HG03039 (cell line): Measurements from ENCODE around the gene ABCC1.
"Not testable (repeated sequence)": the region's sequence is repeated elsewhere in the genome, so short reads cannot be mapped to it uniquely, and the experiment has no call there.

Source experiments
- ATAC-seq: cut with Tn5 transposase; IDR thresholded peaks from one replicate; pipeline ENCODE4 v1.9.1; 2021; ENCODE audit warnings: mild to moderate bottlenecking, moderate library complexity; ENCODE audit not compliant: unreplicated experiment

The ABCC1 gene

GRCh38 chr16:16133943-16134604 is 184.7 kb downstream of the ABCC1 start:
- no peak for ATAC-seq

GRCh38 chr16:16136588-16136987 is 187.2 kb downstream of the ABCC1 start:
- no peak for ATAC-seq

DNA sequence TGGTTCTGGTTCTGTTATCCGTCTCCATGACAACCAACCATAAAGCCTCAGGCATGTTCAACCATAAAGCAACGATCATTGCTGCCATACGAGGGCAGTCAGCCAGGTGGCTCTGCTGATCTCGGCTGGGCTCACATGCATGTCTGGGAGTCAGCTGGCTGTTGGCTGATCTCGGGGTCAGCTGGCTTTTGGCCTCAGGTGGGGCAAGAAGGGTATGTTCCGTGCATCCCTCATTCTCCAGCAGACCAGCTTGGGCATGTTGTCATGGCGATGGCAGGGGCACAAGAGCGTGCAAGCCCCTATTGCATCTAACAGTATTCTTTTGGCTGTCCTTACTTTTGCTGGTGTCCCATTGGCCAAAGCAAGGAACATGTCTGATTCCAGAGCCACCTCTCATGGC is 187.7 kb downstream of the ABCC1 start:
- no peak for ATAC-seq

DNA sequence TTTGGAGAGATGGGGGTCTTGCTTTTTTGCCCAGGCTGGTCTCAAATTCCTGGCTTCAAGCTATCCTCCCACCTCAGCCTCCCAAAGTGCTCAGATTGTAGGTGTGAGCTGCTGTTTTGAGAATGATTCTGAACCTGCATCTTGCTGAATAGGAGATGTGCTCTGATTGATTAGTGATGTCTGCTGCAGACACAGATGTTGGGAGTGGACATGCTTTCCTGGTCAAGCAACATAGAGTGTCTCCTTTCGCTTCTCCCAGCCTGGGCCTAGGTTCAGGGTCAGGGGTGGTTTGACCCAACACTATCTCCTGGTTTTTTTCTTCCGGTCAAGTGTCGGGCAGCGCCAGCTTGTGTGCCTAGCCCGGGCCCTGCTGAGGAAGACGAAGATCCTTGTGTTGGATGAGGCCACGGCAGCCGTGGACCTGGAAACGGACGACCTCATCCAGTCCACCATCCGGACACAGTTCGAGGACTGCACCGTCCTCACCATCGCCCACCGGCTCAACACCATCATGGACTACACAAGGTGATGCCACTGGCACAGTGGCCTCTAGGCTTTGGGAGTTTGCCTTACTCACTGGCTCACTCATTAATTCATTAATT is 188.7 kb downstream of the ABCC1 start:
- ATAC-seq: no peak

DNA sequence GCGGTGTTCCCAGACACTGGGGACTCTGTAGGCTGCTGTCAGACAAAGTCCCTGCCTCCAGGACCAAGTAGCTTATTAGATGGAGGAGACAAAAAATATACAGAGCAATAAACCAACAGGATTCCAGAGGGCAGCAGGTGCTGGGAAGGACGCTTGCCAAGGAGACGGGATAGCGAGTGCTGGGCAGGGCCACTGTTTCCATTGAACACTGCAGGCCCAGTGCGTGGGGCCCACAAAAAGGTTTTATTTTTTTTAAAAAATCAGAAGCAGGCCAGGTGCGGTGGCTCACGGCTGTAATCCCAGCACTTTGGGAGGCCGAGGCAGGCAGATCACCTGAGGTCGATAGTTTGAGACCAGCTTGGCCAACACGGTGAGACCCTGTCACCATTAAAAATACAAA is 189.6 kb downstream of the ABCC1 start:
- no peak for ATAC-seq

DNA sequence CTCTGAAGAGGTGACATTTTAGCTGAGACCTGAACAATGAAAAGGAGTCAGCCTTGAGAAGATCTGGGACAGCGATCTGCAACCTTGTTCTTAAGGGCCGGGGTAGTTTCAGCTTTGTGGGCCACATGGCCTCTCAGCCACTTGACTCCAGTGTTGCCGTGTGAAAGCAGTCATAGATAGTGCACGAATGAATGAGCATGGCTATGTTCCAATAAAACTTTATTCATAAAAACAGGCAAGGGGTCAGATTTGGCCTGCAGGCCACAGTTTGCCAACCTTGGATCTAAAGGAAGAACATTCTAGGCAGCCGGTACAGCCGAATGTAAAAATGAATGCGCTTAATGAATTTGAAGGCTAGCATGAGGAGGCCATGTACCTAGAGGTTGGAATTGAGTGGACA is 190.4 kb downstream of the ABCC1 start:
- ATAC-seq: no peak

- ATAC-seq: no peak
These were observed 191.1 kb downstream of the ABCC1 start for GRCh38 chr16:16140537-16140936.

GRCh38 chr16:16141141-16141540 is 191.7 kb downstream of the ABCC1 start:
- ATAC-seq: no peak

- ATAC-seq: no peak
These were observed 192.5 kb downstream of the ABCC1 start for GRCh38 chr16:16141784-16142396.

- ATAC-seq: no peak
These were observed 193.8 kb downstream of the ABCC1 start for GRCh38 chr16:16143038-16143763.

DNA sequence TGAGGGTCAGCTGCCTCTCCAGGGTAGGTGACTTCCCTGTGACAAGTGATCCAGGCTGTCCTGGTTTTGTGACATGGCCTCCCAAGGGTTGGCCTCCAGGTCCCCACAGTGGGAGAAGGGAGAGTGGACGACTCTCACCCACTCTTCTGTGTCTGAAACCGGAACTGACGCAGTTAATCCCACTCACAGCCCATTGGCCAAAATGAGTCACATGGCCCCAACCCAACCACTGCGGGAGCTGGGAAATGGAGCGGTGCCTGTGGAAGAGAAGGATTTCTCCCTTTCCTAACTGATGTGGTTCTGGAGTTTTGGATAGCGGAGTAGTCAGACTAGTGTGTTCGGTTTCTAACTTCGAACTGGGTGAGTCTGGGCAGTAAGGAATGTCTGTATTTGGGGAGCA is 194.5 kb downstream of the ABCC1 start:
- no peak for ATAC-seq

GRCh38 chr16:16144416-16144815 is 195.0 kb downstream of the ABCC1 start:
- no peak for ATAC-seq

DNA sequence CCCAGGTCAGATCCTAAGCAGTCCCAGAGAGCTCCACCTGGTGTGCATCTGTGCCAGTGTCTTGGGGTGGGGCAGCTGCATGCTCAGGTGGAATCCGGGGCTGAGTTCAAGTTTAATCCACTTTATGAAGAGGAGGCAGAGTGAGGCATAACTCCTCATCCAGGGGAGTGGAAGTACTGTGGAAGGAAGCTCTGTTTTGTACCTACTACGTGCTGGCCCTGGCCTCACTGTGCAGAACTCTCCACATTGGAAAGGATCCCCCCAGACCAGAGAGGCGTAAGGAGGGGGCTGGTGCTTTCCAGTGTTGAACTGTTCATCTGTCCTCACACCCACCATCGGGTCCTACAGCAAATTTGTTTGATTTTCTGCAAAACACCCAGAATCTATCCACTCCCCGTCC is 195.9 kb downstream of the ABCC1 start:
- ATAC-seq: no peak

DNA sequence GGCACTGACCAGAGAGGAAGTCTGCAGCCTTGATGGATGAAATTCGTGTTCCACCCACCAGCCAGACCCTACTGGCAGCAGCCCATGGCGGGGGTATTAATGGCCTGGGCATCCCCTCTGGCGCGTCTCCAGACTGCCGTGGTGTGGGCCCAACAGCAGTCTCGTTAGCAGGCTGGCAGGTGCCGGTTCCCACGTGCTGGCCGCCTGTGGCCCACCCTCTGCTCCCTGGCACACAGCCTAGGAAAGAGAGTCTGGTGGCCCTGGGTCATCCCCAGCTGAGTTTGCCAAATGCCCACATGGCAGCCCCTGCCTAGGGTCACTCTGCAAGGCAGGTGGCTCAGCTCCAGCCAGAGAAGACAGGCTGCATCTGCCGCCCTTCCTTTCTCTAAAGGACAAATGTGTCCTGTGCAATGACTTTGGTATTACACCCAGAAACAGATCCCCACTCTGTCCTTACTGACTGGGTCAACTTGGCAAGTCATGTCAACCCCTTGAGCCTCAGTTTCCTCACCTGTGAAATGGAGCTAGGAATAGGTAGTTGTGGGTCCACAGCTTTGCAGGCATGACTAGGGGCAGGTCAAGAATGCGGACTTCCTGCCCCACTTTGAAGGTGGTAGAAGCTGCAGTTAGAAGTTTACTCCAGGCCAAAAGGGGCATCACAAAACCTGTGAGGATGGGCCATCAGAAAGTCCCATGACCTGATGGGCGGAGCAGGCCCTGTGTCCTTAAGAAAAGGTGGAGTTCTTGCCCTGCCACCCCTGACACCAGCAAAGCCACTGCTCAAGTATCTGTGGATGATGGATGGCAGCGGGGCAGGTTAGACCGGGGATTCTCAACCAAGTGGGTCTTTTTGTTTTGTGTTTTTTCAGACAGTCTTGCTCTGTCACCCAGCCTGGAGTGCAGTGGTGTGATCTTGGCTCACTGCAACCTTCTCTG is 197.2 kb downstream of the ABCC1 start:
- ATAC-seq: no peak

DNA sequence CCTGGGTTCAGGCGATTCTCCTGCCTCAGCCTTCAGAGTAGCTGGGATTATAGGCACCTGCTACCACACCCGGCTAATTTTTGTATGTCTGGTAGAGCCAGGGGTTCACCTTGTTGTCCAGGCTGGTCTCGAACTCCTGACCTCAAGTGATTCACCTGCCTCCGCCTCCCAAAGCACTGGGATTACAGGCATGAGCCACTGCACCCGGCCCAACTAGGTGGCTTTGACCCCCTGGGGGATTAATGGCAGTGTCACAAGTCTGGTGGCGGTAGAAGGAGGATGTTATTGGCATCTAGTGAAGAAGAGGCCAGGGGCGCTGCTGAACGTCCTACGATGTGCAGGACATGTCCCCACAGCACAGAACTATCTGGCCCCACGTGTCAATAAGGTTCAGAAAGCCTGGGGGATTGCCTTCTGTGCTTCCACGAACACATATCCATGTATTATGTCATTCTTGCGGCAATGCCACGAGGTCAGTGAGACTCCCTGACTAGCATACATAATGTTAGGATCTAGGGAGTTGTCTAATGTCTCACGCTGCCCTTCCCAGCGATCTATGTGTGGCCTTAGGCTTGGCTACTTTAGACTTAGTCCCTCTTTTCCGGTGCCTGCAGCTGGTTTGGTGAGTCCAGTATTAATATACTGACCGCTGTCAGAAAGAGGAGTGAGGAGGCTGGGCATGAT is 198.0 kb downstream of the ABCC1 start:
- ATAC-seq: no peak

- not testable (repeated sequence) for ATAC-seq
These were observed 198.7 kb downstream of the ABCC1 start for GRCh38 chr16:16148000-16148599.

GRCh38 chr16:16148755-16149154 is 199.3 kb downstream of the ABCC1 start:
- ATAC-seq: no peak

DNA sequence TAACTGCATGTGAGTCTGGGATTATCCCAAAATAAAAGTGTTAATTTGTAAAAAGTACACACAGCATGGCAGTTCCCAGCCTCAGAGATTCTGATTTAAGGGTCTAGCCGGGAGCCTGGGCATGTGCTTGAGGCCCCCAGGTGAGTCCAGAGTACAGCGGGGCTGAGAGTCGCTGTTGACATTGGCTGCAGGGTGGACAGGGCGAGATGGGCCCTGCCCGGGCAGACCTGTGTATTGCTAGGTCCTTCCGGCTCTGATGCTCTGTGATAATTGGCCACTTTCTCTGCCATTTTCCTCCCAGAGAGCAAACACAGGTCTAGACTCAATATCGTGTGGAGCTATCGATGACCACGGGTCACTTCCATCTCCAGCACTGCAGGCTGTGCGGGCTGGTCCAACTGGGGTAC is 200.3 kb downstream of the ABCC1 start:
- ATAC-seq: no peak

DNA sequence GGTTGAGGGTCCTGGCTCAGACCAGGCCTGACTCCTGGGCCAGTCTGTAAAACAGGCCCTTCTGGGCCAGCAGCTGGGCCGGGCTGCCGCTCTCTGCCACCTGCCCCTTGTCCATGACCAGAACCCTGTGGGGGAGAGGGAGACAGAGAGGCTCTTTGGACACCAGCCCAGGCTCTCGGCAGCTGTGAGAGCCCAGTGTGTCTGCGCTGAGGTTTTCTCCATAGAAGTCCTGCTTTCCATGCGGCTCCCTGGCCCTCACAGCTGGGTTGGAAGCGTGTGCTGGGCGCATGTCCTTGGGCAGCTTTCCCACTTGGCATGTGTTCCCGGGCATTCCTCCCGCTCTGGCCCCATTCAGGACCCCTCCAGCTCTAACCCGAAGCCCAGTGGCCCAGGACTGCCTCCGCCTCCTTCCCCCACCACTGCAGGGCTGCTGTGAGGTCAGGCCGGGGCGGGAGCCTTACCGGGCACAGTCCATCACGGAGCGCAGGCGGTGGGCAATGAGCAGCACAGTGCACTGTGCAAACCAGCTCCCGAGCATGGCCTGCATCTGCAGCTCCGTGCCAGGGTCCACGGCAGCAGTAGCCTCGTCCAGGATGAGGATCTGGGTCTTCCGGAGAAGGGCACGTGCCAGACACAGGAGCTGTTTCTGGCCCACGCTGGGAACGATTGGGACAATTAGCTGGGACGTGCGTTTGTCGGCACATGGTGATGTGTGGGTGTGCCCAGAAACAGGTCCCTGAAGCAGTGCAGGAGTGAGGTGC is 200.9 kb downstream of the ABCC1 start:
- ATAC-seq: no peak
